Progenitor cell of endocrine pancreas (in vitro differentiated cells): ENCODE measurements around the gene CCDC167. TPM values are rescaled to one million over a fixed set of nuclear protein-coding genes. Genes with fewer than 3 reads are reported as not detected.
A peak's percentile ranks its signal among the peaks of the same experiment; 100 is the strongest.

ENCODE experiments used
- DNase-seq: peaks from one replicate; pipeline ENCODE4 v3.0.0; 2021; ENCODE audit warnings: low spot score; ENCODE audit not compliant: unreplicated experiment
- H3K27ac Mint-ChIP-seq: 2 replicates; pipeline ENCODE4 v1.8.0; 2021; ENCODE audit warnings: mild to moderate bottlenecking, moderate library complexity, mixed read lengths
- H3K27me3 Mint-ChIP-seq: 2 replicates; pipeline ENCODE4 v1.8.0; 2021; ENCODE audit warnings: mixed read lengths
- H3K36me3 Mint-ChIP-seq: 2 replicates; pipeline ENCODE4 v1.8.0; 2022; ENCODE audit warnings: mixed read lengths; ENCODE audit not compliant: insufficient read depth
- H3K4me1 Mint-ChIP-seq: 2 replicates; pipeline ENCODE4 v1.8.0; 2021; ENCODE audit warnings: low read depth, mixed read lengths
- H3K4me3 Mint-ChIP-seq: 2 replicates; pipeline ENCODE4 v1.8.0; 2021; ENCODE audit warnings: low read depth, mild to moderate bottlenecking, moderate library complexity, mixed read lengths
- H3K9me3 Mint-ChIP-seq: 2 replicates; pipeline ENCODE4 v1.8.0; 2021; ENCODE audit warnings: low read depth, mixed read lengths
- total RNA-seq: library from RNA; stranded (reverse); gene quantifications from 2 replicates; pipeline ENCODE4 v1.2.1, GENCODE V29; 2021
- TF ChIP-seq, protein P1 (sequence below): fragments of 200-600 bp; sonication (generic); IDR thresholded peaks from one replicate; pipeline ENCODE4 v1.5.0; 2021; ENCODE audit warnings: antibody characterized with exemption, mild to moderate bottlenecking; ENCODE audit not compliant: unreplicated experiment

The CCDC167 gene
- total RNA-seq, 1 donor from 2014 or later, result 44.9 TPM

DNA sequence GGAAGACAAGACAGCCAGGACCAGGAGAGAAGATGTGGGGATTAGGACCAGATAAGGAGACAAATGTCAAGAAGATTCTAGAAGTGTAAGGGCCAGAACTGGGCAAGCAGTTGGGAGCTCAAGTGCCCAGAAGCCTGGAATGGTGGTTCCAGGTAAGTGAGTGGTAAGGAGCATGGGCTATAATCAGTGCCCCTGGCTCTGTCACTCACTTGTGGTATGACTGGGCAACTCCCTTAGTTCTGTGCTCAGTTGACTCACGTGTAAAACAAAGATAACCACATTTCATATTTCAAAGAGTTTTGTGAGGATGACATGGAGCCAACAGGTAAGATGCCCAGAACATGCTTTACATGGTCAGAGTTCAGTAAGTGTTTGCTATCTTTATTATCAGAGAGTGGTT is 11.2 kb downstream of the CCDC167 start:
- Mint-ChIP-seq H3K4me3 (no peak overlapping the region), H3K27ac (no peak overlapping the region), H3K36me3 (no peaks in the 10 kb centered on the region), H3K4me1 (no peaks in the 10 kb centered on the region), H3K9me3 (no peaks in the 10 kb centered on the region), H3K27me3 (no peaks in the 10 kb centered on the region)
- TF ChIP-seq, protein P1, sequence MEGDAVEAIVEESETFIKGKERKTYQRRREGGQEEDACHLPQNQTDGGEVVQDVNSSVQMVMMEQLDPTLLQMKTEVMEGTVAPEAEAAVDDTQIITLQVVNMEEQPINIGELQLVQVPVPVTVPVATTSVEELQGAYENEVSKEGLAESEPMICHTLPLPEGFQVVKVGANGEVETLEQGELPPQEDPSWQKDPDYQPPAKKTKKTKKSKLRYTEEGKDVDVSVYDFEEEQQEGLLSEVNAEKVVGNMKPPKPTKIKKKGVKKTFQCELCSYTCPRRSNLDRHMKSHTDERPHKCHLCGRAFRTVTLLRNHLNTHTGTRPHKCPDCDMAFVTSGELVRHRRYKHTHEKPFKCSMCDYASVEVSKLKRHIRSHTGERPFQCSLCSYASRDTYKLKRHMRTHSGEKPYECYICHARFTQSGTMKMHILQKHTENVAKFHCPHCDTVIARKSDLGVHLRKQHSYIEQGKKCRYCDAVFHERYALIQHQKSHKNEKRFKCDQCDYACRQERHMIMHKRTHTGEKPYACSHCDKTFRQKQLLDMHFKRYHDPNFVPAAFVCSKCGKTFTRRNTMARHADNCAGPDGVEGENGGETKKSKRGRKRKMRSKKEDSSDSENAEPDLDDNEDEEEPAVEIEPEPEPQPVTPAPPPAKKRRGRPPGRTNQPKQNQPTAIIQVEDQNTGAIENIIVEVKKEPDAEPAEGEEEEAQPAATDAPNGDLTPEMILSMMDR, result no peak
- DNase-seq, result no peak

DNA sequence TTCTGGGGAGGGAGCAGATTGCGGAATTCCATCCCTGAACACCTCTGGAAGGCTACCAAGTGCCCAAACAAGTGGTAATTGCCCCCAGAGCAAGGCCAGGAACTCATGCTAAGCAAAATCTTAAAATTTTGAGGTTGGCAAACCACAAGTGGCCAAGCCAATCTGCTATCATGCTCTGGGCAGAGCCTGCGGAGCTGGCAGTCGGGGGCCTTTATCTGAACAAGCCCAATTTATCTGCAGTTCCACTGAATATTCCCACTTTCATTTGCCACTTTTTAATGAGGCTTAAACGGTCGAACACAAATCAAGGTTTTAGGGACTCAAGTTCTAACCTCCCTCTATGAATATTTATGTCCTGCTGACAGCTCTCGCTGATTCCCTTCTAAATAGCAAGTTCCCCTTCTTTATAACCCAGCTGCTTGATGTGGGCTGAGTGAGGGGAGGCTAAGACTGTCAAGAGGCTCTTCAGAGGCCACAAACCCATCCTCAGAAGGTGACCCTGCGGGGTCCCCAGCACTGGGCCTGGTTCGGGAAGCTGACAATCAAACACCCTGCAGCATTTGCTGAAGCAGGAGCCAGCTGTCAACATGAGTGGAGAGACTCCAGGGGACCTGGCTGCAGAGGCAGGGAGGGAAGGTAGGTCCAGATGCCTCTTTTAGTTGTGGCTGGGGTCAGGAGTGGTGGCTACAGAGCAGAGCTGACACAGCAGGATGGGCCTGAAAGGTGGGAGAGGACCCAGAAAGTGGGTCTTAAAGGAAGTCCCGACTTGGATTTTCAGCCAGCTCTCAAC is 11.9 kb downstream of the CCDC167 start:
- H3K36me3 Mint-ChIP-seq, result peaks cover 2% of the 10 kb centered on the region
- H3K27ac Mint-ChIP-seq, result no peak overlapping the region
- TF ChIP-seq, protein P1, result no peak
- no peaks in the 10 kb centered on the region for H3K9me3 Mint-ChIP-seq
- H3K4me1 Mint-ChIP-seq, result no peaks in the 10 kb centered on the region
- no peaks in the 10 kb centered on the region for H3K27me3 Mint-ChIP-seq
- DNase-seq, result no peak
- H3K4me3 Mint-ChIP-seq, result no peak overlapping the region

DNA sequence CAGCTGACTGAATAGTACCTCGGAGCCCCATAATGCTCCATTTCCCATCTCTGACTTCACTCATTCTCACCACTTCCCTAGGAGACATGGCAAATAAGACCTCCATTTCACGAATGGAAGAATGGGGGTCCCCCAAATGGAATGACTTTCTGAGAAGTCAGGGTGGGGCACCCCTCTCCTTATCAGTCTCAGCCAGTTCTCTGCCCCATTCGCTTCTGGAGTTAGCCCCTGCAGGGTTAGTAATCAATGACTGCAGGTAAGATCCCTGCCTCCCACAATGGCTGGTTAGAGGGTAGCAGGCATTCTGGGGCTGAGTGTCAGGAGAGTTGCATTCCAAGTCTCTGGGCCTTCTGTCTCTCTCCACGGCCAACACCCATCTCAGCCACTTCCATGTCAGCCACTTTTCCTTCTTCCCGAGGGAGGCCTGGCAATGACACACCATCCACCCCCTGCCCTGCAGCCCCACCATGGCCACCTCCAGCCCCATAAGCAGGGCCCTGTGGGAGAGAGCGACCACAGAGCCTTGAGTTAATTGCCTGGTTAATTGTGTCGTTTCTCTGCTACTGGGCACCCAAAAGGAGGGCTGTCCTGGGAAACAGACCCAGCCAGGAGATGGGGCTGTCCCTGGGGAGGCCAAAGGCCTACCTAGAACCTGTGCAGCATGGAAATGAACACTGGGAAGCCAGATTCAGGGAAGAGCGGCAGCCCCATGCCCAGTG is 13.4 kb downstream of the CCDC167 start:
- H3K9me3 Mint-ChIP-seq, result no peaks in the 10 kb centered on the region
- TF ChIP-seq, protein P1, result no peak
- DNase-seq, result no peak
- no peaks in the 10 kb centered on the region for H3K4me1 Mint-ChIP-seq
- H3K27ac Mint-ChIP-seq, result no peak overlapping the region
- H3K27me3 Mint-ChIP-seq, result no peaks in the 10 kb centered on the region
- no peak overlapping the region for H3K4me3 Mint-ChIP-seq
- peaks cover 6% of the 10 kb centered on the region for H3K36me3 Mint-ChIP-seq

DNA sequence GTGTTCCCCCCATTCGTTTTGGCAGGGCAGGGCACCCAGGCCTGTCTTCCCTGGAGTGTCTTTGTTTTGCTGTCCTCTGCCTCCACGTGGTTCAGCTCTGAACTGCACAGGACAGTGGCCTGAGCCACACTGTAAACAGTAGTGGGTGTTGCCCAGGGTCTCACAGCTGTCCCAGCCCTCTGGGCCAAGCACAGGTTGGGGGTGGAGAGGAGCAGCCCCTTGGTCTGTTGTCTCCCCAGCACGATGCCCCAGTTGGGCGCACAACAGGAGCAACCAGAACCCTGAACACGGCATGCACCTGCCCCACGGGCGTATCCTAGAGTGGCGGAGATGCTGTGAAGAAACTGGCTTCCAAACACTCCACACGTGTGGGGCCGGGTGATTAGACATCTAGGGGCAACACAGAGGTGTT is 14.4 kb downstream of the CCDC167 start:
- no peaks in the 10 kb centered on the region for H3K4me1 Mint-ChIP-seq
- no peak for DNase-seq
- no peaks in the 10 kb centered on the region for H3K9me3 Mint-ChIP-seq
- H3K4me3 Mint-ChIP-seq, result no peak overlapping the region
- H3K36me3 Mint-ChIP-seq, result peaks cover 6% of the 10 kb centered on the region
- H3K27me3 Mint-ChIP-seq, result no peaks in the 10 kb centered on the region
- no peak overlapping the region for H3K27ac Mint-ChIP-seq
- TF ChIP-seq, protein P1, result peak; percentile 42

DNA sequence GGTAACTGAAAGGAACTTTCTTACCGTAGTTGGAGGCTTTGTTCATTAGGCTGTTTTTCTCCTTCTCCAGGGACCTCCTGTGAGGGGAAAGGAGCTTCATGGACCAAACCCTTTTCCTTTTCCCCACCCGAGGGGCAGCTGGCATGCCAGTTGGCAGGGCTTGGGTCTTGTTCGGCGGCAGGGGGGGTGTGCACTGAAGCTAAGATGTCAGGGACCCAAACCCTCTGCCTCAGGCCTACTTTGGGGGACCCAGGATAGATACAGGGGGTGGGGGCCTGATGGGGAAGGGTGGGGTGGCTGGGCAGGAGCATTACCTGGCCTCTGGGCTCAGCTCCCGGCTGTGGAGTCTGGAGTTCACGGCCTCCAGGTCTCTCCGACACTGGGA is 14.9 kb downstream of the CCDC167 start:
- Mint-ChIP-seq H3K9me3 (no peaks in the 10 kb centered on the region), H3K4me1 (no peaks in the 10 kb centered on the region), H3K4me3 (no peak overlapping the region), H3K27me3 (no peaks in the 10 kb centered on the region), H3K36me3 (peaks cover 6% of the 10 kb centered on the region), H3K27ac (no peak overlapping the region)
- TF ChIP-seq, protein P1, result no peak
- DNase-seq, result no peak
